Mammary epithelial cell (primary cell): ENCODE measurements around the gene LYL1.

Experiments used
- EZH2 ChIP-seq: IDR thresholded peaks from 2 replicates; pipeline ENCODE4 v1.6.1; 2012; ENCODE audit warnings: low read length, inconsistent platforms, borderline replicate concordance
- TF ChIP-seq, protein P1 (sequence below), 2 donors: IDR thresholded peaks in 1 of 2; conservative IDR thresholded peaks in 1 of 2; 2 replicates each; pipeline ENCODE4 v1.5.1; 2011 to 2012; ENCODE audit warnings: inconsistent platforms in 2 of 2, low read length in 2 of 2, mild to moderate bottlenecking in 2 of 2, control low read depth in 1 of 2, low read depth in 1 of 2; ENCODE audit not compliant: insufficient read depth in 1 of 2; ENCODE audit errors: extremely low read depth in 1 of 2

DNA sequence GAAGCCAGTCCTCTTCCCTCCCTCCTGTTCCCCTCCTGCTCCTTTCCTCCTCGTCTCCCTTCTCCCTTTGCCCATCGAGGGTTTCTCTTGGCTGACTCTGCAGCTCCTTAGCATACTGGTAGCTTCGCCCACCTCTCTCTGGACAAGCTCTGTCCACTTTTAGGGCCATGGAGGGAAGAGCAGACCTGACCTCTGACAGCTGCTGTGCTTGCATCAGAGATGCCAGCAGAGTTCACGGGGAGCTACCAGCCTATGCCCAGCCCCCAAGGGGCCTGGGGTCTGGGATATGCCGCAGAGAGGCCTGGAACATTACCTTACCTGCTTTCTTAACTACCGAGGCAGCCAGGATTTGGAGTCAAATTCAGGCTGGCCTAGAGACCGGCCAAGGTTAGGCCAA lies 19.7 kb downstream of the LYL1 start:
- TF ChIP-seq, protein P1, sequence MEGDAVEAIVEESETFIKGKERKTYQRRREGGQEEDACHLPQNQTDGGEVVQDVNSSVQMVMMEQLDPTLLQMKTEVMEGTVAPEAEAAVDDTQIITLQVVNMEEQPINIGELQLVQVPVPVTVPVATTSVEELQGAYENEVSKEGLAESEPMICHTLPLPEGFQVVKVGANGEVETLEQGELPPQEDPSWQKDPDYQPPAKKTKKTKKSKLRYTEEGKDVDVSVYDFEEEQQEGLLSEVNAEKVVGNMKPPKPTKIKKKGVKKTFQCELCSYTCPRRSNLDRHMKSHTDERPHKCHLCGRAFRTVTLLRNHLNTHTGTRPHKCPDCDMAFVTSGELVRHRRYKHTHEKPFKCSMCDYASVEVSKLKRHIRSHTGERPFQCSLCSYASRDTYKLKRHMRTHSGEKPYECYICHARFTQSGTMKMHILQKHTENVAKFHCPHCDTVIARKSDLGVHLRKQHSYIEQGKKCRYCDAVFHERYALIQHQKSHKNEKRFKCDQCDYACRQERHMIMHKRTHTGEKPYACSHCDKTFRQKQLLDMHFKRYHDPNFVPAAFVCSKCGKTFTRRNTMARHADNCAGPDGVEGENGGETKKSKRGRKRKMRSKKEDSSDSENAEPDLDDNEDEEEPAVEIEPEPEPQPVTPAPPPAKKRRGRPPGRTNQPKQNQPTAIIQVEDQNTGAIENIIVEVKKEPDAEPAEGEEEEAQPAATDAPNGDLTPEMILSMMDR (conservative IDR thresholded peaks at IDR 0.05 in 1 of 2, IDR thresholded peaks at IDR 0.05 in 1 of 2; ENCODE audit: extremely low read depth in 1 of 2, insufficient read depth in 1 of 2, low read depth in 1 of 2, low read length in 2 of 2) = no peak
- no peak for TF ChIP-seq EZH2
